D721Med (cell line): ENCODE measurements around the gene TEC.

Source experiments
- DNase-seq: peaks from one replicate; pipeline ENCODE4 v3.0.0; 2011; ENCODE audit warnings: low spot score; ENCODE audit not compliant: insufficient read length
- FAIRE-seq: peaks from 2 replicates; lab custom pipeline; 2011; peaks lifted over from hg19 to GRCh38; lab: Jason Lieb, UNC
- TF ChIP-seq, protein P1 (sequence below): IDR thresholded peaks from 2 replicates; pipeline ENCODE4 v1.5.1; 2012; ENCODE audit warnings: mild to moderate bottlenecking, control low read depth; ENCODE audit not compliant: insufficient read depth; ENCODE audit errors: missing control alignments

The TEC gene

GRCh38 chr4:48118081-48118480, 151.6 kb downstream of the TEC start:
- FAIRE-seq: no peak
- no peak for DNase-seq
- TF ChIP-seq, protein P1, sequence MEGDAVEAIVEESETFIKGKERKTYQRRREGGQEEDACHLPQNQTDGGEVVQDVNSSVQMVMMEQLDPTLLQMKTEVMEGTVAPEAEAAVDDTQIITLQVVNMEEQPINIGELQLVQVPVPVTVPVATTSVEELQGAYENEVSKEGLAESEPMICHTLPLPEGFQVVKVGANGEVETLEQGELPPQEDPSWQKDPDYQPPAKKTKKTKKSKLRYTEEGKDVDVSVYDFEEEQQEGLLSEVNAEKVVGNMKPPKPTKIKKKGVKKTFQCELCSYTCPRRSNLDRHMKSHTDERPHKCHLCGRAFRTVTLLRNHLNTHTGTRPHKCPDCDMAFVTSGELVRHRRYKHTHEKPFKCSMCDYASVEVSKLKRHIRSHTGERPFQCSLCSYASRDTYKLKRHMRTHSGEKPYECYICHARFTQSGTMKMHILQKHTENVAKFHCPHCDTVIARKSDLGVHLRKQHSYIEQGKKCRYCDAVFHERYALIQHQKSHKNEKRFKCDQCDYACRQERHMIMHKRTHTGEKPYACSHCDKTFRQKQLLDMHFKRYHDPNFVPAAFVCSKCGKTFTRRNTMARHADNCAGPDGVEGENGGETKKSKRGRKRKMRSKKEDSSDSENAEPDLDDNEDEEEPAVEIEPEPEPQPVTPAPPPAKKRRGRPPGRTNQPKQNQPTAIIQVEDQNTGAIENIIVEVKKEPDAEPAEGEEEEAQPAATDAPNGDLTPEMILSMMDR: no peak

GRCh38 chr4:48116582-48116981, 153.1 kb downstream of the TEC start:
- TF ChIP-seq, protein P1: no peak
- FAIRE-seq (no peak), DNase-seq (no peak)

GRCh38 chr4:48114412-48114811, 155.2 kb downstream of the TEC start:
- FAIRE-seq: no peak
- TF ChIP-seq, protein P1: no peak
- no peak for DNase-seq

GRCh38 chr4:48112017-48112667, 157.5 kb downstream of the TEC start:
- TF ChIP-seq, protein P1: no peak
- no peak for FAIRE-seq
- no peak for DNase-seq

DNA sequence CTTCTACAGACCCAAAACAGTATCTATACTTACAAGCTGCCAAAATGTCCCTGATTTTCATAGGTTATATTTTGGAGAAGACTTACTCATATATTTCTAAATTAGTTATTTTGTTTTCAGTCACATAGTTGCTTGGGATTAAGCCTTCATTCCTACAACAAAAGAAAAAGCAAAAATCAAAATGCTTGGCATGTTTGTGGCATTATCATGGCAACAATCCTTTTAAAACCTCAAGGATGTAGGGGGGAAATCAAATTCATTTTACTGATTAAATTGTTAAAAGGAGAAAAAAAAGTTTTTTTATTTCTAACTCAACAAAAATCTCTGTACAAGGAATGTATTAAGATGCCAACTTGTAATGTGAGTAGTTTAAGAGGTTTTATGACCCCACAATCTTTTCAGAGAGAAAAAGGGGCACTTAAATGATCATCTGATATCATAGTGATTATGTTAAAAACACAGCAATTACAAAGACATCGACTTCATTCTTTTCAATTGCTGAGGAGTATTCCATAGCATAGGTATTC, 159.1 kb downstream of the TEC start:
- TF ChIP-seq, protein P1: no peak

GRCh38 chr4:48109413-48110263, 160.0 kb downstream of the TEC start:
- TF ChIP-seq, protein P1: peak; percentile 63
- FAIRE-seq (no peak), DNase-seq (no peak)

More for the DNA sequence above, 159.1 kb downstream of the TEC start:
- FAIRE-seq: no peak
- DNase-seq: no peak
